Measurements from ENCODE around the gene MEF2D.

The MEF2D gene

GRCh38 chr1:156471496-156472490 is 28.8 kb downstream of the MEF2D start:
- TF ChIP-seq REST (IDR thresholded peaks at IDR 0.05; ENCODE audit: insufficient replicate concordance, low read depth) (no peak), GABPA (IDR thresholded peaks at IDR 0.05; ENCODE audit: low read depth) (no peak), CTCF (IDR thresholded peaks at IDR 0.05; ENCODE audit: insufficient read depth, low read length) (no peak), POLR2AphosphoS5 (IDR thresholded peaks at IDR 0.05; ENCODE audit: low read depth) (no peak; the same call in 1 of the 2 replicates), SPI1 (IDR thresholded peaks at IDR 0.05; ENCODE audit: borderline replicate concordance, low read depth) (no peak)
- DNase-seq (ENCODE audit: low read depth in 1 of 2, low spot score in 1 of 2) = no peak
- Histone ChIP-seq H3K27ac (replicated peaks) (no peak overlapping the region), H3K27me3 (ENCODE audit: insufficient read depth, poor library complexity, severe bottlenecking) (no peaks in the 10 kb centered on the region), H3K4me3 (replicated peaks; ENCODE audit: insufficient read depth, low read length) (no peak overlapping the region)

- TF ChIP-seq GABPA (IDR thresholded peaks at IDR 0.05; ENCODE audit: low read depth) (no peak), POLR2AphosphoS5 (IDR thresholded peaks at IDR 0.05; ENCODE audit: low read depth) (no peak), CTCF (IDR thresholded peaks at IDR 0.05; ENCODE audit: insufficient read depth, low read length) (no peak), SPI1 (IDR thresholded peaks at IDR 0.05; ENCODE audit: borderline replicate concordance, low read depth) (no peak), REST (IDR thresholded peaks at IDR 0.05; ENCODE audit: insufficient replicate concordance, low read depth) (no peak)
- Histone ChIP-seq H3K27ac (replicated peaks) (no peak overlapping the region), H3K27me3 (ENCODE audit: insufficient read depth, poor library complexity, severe bottlenecking) (no peaks in the 10 kb centered on the region), H3K4me3 (replicated peaks; ENCODE audit: insufficient read depth, low read length) (no peak overlapping the region)
- no peak for DNase-seq (ENCODE audit: low read depth in 1 of 2, low spot score in 1 of 2)
Measured at GRCh38 chr1:156470473-156470872, 30.1 kb downstream of the MEF2D start.

- no peak for DNase-seq (ENCODE audit: low read depth in 1 of 2, low spot score in 1 of 2)
- no peak overlapping the region for H3K4me3 ChIP-seq (replicated peaks; ENCODE audit: insufficient read depth, low read length)
- no peak for TF ChIP-seq CTCF (IDR thresholded peaks at IDR 0.05; ENCODE audit: insufficient read depth, low read length)
- TF ChIP-seq SPI1 (IDR thresholded peaks at IDR 0.05; ENCODE audit: borderline replicate concordance, low read depth) = no peak
- no peak overlapping the region for H3K27ac ChIP-seq (replicated peaks)
- H3K27me3 ChIP-seq (ENCODE audit: insufficient read depth, poor library complexity, severe bottlenecking) = no peaks in the 10 kb centered on the region
Measured at GRCh38 chr1:156468693-156469345, 31.8 kb downstream of the MEF2D start.

Measured in HL-60 (cell line).